ENCODE data around the gene FAM174A. TPM values are rescaled to one million over a fixed set of nuclear protein-coding genes. Genes with fewer than 3 reads are reported as not detected.
A peak's percentile ranks its signal among the peaks of the same experiment; 100 is the strongest.

The FAM174A gene
- polyA plus RNA-seq, 2 of the 4 experiments (the other 2 are of a cell fraction), result 13.8 to 14.6 TPM

GRCh38 chr5:100553209-100553608, 18.0 kb downstream of the FAM174A start:
- Histone ChIP-seq H3K9me3 (no peaks in the 10 kb centered on the region), H3K4me3 (no peak overlapping the region), H3K4me2 (no peak overlapping the region), H3K4me1 (no peaks in the 10 kb centered on the region), H3K27ac (no peak overlapping the region)
- no peak for TF ChIP-seq MAFK (IDR thresholded peaks at IDR 0.05; ENCODE audit: partially characterized antibody)
- FAIRE-seq (no peak), ATAC-seq (no peak), DNase-seq (ENCODE audit: low read depth in 1 of 2, low spot score in 1 of 2) (no peak)
- CTCF ChIA-PET, result no interaction called here
- POLR2A ChIA-PET, result no interaction called here

GRCh38 chr5:100560860-100561259, 25.7 kb downstream of the FAM174A start:
- ATAC-seq (no peak), FAIRE-seq (no peak), DNase-seq (ENCODE audit: low read depth in 1 of 2, low spot score in 1 of 2) (no peak)
- CTCF ChIA-PET, result no interaction called here
- WGBS (ENCODE audit: missing lambda C conversion rate), result 90% methylated on average over 1 of the region's 1 CpG
- H3K9me3 ChIP-seq, result no peaks in the 10 kb centered on the region
- H3K4me2 ChIP-seq, result no peak overlapping the region
- H3K4me1 ChIP-seq, result no peaks in the 10 kb centered on the region
- no peak overlapping the region for H3K4me3 ChIP-seq
- POLR2A ChIA-PET, result no interaction called here
- no peak for TF ChIP-seq HDAC2 (IDR thresholded peaks at IDR 0.05)
- no peak for TF ChIP-seq RARB (CRISPR knock-in tag; IDR thresholded peaks at IDR 0.05)
- no peak for TF ChIP-seq USF2 (IDR thresholded peaks at IDR 0.05)
- TF ChIP-seq NPAS2 (CRISPR knock-in tag; IDR thresholded peaks at IDR 0.05; ENCODE audit: borderline replicate concordance), result no peak
- no peak for TF ChIP-seq ZC3H11A (IDR thresholded peaks at IDR 0.05)
- TF ChIP-seq PBX3 (IDR thresholded peaks at IDR 0.05), result no peak
- no peak for TF ChIP-seq FOXS1 (CRISPR knock-in tag; IDR thresholded peaks at IDR 0.05)
- TF ChIP-seq ATOH8 (CRISPR knock-in tag; IDR thresholded peaks at IDR 0.05; ENCODE audit: low read depth), result no peak
- TF ChIP-seq RCOR1 (IDR thresholded peaks at IDR 0.05; ENCODE audit: low read depth, low read length), result no peak
- no peak for TF ChIP-seq BHLHE40 (IDR thresholded peaks at IDR 0.05; ENCODE audit: low read depth, low read length)
- no peak for TF ChIP-seq FOSL2 (IDR thresholded peaks at IDR 0.05)
- TF ChIP-seq FOSL2 (CRISPR knock-in tag; IDR thresholded peaks at IDR 0.05), result no peak
- no peak for TF ChIP-seq SMC3 (IDR thresholded peaks at IDR 0.05)
- TF ChIP-seq RFX5 (IDR thresholded peaks at IDR 0.05), result no peak
- no peak for TF ChIP-seq ZSCAN20 (CRISPR knock-in tag; IDR thresholded peaks at IDR 0.05)
- TF ChIP-seq MYC (IDR thresholded peaks at IDR 0.05; ENCODE audit: borderline replicate concordance, low read length), result no peak
- TF ChIP-seq TP53 (CRISPR knock-in tag; IDR thresholded peaks at IDR 0.05), result no peak
- TF ChIP-seq FOSB (CRISPR knock-in tag; IDR thresholded peaks at IDR 0.05), result no peak
- no peak for TF ChIP-seq CHD4 (IDR thresholded peaks at IDR 0.05; ENCODE audit: borderline replicate concordance)
- TF ChIP-seq JUN (IDR thresholded peaks at IDR 0.05), result no peak
- no peak overlapping the region for H3K27ac ChIP-seq

GRCh38 chr5:100562821-100563220, 27.6 kb downstream of the FAM174A start:
- DNase-seq (ENCODE audit: low read depth in 1 of 2, low spot score in 1 of 2) (no peak), ATAC-seq (no peak), FAIRE-seq (no peak)
- ChIA-PET CTCF (no interaction called here), POLR2A (no interaction called here)
- no peaks in the 10 kb centered on the region for H3K9me3 ChIP-seq
- H3K4me1 ChIP-seq, result no peaks in the 10 kb centered on the region
- TF ChIP-seq HDAC2 (IDR thresholded peaks at IDR 0.05) (no peak), MAFK (IDR thresholded peaks at IDR 0.05; ENCODE audit: partially characterized antibody) (peak; percentile 41)
- no peak overlapping the region for H3K4me3 ChIP-seq
- H3K27ac ChIP-seq, result no peak overlapping the region
- H3K4me2 ChIP-seq, result no peak overlapping the region
